Measurements from ENCODE around the gene IHH.

IHH gene

DNA sequence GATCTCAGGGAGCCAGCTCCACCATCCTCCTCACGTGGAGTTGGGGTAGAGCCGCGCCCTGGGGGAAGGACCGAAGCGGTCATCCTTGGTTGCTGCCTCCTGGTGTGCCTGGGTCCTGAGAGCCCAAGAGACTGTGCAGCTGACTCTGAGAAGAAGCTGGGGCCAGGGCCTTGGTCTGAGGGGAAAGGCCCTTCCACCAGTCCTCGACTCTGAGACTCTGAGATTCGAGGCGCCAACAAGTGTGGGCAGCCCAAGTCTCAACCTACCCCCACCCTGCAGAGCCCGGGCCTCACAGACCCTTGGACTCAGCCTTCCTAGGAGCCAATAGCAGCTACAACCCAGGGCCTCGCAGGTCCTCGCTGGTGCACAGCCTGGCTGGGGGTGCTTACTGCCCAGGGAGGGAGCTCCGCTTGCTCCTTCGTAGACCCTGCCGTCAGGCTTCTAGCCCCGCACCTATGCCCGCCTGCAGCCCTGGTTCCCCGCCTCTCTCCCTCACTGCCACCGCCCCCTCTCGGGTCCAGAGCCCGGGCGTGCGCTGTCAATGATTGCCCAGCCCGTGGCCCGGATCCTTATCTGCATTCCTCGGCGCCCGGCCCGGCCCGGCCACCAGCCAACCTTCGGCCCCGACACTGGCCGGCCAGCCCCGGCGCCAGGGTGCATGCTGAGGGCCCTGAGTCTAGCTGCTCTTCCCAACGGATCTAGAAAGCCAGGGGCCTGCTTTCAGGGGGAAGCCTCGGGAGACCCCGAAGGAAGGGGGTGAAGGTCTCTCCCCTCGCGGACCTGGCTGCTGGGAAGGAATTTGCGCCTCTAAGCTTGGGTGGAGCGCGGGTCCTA is 2.0 kb downstream of the IHH start:
- Histone ChIP-seq H4K20me1 (ENCODE audit: insufficient read depth) (no peaks in the 10 kb centered on the region), H3K79me2 (ENCODE audit: insufficient read depth, low read depth) (no peaks in the 10 kb centered on the region), H3K4me2 (no peak overlapping the region; the same call in 1 of the 2 replicates), H3K36me3 (ENCODE audit: insufficient read depth) (no peaks in the 10 kb centered on the region), H3K9ac (no peak overlapping the region), H3K27me3 (ENCODE audit: insufficient read depth, low read depth) (peaks cover 29% of the 10 kb centered on the region; the same call in 1 of the 2 replicates), H3K27ac (no peak overlapping the region), H3K4me1 (ENCODE audit: low read depth, poor library complexity, severe bottlenecking) (no peaks in the 10 kb centered on the region), H2AFZ (ENCODE audit: low read depth) (no peak overlapping the region; the same call in 1 of the 2 replicates), H3K4me3 (IDR thresholded peaks at IDR 0.05; ENCODE audit: insufficient read depth, low read depth, low read length) (no peak overlapping the region)
- TF ChIP-seq, protein P1, sequence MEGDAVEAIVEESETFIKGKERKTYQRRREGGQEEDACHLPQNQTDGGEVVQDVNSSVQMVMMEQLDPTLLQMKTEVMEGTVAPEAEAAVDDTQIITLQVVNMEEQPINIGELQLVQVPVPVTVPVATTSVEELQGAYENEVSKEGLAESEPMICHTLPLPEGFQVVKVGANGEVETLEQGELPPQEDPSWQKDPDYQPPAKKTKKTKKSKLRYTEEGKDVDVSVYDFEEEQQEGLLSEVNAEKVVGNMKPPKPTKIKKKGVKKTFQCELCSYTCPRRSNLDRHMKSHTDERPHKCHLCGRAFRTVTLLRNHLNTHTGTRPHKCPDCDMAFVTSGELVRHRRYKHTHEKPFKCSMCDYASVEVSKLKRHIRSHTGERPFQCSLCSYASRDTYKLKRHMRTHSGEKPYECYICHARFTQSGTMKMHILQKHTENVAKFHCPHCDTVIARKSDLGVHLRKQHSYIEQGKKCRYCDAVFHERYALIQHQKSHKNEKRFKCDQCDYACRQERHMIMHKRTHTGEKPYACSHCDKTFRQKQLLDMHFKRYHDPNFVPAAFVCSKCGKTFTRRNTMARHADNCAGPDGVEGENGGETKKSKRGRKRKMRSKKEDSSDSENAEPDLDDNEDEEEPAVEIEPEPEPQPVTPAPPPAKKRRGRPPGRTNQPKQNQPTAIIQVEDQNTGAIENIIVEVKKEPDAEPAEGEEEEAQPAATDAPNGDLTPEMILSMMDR (conservative IDR thresholded peaks at IDR 0.05; ENCODE audit: low read depth, low read length), result no peak

DNA sequence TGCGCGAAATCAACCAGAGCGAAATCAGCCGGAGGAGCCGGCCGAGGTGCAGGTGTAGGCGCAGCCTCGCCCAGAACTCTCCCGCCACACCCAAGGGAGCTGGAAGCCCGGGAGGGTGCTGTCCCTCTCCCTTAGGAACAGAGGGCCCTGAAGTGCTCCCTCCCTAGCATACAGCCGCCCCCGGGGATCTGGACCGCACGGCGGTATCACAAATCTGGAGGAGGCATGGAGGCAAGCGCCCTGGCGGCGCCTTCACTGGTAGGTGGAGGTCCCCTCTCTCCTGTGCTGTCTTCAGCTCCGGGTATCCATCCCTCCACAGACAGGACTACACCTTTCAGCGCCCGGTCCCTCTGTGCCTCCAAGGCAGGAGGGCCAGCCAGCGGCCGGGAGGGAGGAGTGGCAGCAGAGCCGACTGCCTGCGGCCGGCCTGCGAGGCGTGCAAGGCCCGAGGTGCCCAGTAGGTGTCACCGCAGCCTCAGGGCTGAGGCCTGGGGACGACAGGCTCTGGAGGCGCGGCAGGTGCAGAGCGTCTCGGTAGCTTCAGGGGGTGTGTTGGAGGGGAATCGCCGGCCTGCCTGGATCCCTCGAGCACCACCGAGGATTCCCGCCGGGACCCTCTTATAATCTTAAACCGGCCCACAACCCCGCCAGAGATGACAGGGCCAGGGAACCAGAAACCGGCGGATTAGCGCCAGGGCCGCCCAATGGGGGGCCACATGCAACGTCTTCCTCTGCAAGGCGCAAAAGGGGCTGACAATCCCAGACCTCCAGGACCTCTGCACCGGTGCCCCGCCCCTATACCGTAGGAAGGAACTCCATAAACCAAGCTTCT is 2.8 kb downstream of the IHH start:
- no peaks in the 10 kb centered on the region for H4K20me1 ChIP-seq (ENCODE audit: insufficient read depth)
- H3K4me3 ChIP-seq (IDR thresholded peaks at IDR 0.05; ENCODE audit: insufficient read depth, low read depth, low read length), result no peak overlapping the region
- peaks cover 29% of the 10 kb centered on the region; the same call in 1 of the 2 replicates for H3K27me3 ChIP-seq (ENCODE audit: insufficient read depth, low read depth)
- H3K36me3 ChIP-seq (ENCODE audit: insufficient read depth), result no peaks in the 10 kb centered on the region
- no peak overlapping the region; the same call in 1 of the 2 replicates for H3K4me2 ChIP-seq
- H3K27ac ChIP-seq, result no peak overlapping the region
- no peaks in the 10 kb centered on the region for H3K4me1 ChIP-seq (ENCODE audit: low read depth, poor library complexity, severe bottlenecking)
- TF ChIP-seq, protein P1 (conservative IDR thresholded peaks at IDR 0.05; ENCODE audit: low read depth, low read length), result peak; percentile 71
- H3K9ac ChIP-seq, result no peak overlapping the region
- H3K79me2 ChIP-seq (ENCODE audit: insufficient read depth, low read depth), result no peaks in the 10 kb centered on the region
- no peak overlapping the region; the same call in 1 of the 2 replicates for H2AFZ ChIP-seq (ENCODE audit: low read depth)

DNA sequence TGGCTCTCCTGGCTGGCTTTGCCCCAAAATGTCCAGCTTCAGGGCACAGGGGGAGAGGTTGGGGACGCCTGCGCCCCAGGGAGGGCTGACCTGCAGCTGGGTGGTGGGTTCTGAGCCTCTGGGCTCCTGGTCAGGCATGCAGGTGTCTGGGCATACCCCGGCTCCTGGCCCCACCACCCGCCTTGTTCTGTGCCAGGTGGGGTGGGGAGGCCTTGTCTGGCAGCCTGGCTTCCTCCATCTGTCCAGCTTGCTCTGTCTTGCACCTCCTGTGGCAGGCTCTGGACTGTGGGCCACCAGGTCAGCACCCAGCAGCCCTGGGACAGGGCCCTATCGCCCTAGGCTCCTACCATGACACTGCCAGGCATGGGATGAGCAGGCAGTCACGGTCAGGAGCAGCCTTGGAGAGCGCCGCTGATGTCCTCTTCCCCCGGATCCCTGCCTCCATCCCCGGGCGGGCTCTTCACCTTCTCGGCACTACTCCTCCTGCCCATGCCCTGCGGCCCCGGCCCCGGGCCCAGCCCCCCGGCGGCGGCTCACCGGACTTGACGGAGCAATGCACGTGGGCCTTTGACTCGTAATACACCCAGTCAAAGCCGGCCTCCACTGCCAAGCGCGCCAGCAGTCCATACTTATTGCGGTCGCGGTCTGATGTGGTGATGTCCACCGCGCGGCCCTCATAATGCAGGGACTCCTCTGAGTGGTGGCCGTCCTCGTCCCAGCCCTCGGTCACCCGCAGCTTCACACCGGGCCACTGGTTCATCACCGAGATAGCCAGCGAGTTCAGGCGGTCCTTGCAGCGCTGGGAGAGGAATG is 3.6 kb downstream of the IHH start:
- Histone ChIP-seq H3K36me3 (ENCODE audit: insufficient read depth) (no peaks in the 10 kb centered on the region), H4K20me1 (ENCODE audit: insufficient read depth) (no peaks in the 10 kb centered on the region), H3K9ac (no peak overlapping the region), H3K4me2 (no peak overlapping the region), H3K4me3 (IDR thresholded peaks at IDR 0.05; ENCODE audit: insufficient read depth, low read depth, low read length) (no peak overlapping the region), H2AFZ (ENCODE audit: low read depth) (no peak overlapping the region), H3K27me3 (ENCODE audit: insufficient read depth, low read depth) (peaks cover 29% of the 10 kb centered on the region; the same call in 1 of the 2 replicates), H3K4me1 (ENCODE audit: low read depth, poor library complexity, severe bottlenecking) (no peaks in the 10 kb centered on the region), H3K79me2 (ENCODE audit: insufficient read depth, low read depth) (no peaks in the 10 kb centered on the region), H3K27ac (no peak overlapping the region)
- TF ChIP-seq, protein P1 (conservative IDR thresholded peaks at IDR 0.05; ENCODE audit: low read depth, low read length), result no peak
